ENCODE data around the gene N4BP2L2. TPM values are rescaled to one million over a fixed set of nuclear protein-coding genes. Genes with fewer than 3 reads are reported as not detected.

Gene N4BP2L2
- total RNA-seq (100 to 1,000 TPM; 160 to 232 (median 222) TPM), polyA plus RNA-seq (10 to 100 TPM; 22.0 to 39.6 (median 26.4) TPM)

DNA sequence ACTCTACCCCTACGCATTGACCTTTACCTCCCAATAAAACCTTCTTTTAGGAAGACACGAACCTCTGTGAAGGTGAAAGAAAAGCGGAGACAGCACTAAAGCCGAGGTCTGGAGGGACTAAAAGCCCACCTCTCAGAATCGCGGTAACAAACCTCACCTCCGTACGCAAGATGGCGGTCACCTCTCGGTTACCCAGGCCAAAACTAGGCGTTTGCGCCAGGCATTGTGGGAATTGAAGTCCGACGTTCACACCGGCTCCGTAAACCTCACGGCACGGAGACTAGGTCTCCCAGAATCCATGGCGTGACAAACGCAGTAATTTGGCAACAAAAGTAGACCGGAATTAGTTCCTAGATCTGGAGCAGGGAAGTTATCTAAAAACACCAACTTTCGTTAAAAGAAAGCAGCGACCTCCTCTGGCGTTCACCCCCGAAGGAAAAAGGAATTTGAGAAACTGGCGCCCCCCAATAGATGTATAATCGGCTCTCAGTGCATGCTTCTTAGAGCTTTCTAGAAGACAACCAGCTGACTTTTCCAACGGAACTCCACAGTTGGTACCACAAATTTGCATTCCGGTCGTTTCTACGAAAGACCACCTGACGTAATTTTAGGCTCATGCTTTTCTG lies at the start of gene N4BP2L2:
Gene N4BP2L2 (minus strand): TSS at position 175 of the 626 bp plus-strand sequence. CDS start 1,768 bp downstream, outside the sequence.
- H3K9me3 ChIP-seq = no peaks in the 10 kb centered on the region
- peak within 1 kb of the TSS; percentile 68 to 83 (median 76) for H3K4me3 ChIP-seq
- intact Hi-C loops (cut with DNase I) = loop anchor here (2.0 to 5.0 kb wide), 2 partner anchors 49 to 112 kb away; partner anchors contain the start of gene PDS5B
- H3K27ac ChIP-seq = peak within 1 kb of the TSS; percentile 90 to 94 (median 92)
- WGBS, 2 donors = 1% methylated on average over 32 of the region's 32 CpGs
- peaks cover 0 to 20% (median 1%) of the 10 kb centered on the region in 4 donors for H3K36me3 ChIP-seq
- peak; percentile 98 for DNase-seq
- H3K4me1 ChIP-seq = peaks cover 0 to 40% (median 39%) of the 10 kb centered on the region in 4 donors
- H3K27me3 ChIP-seq = no peaks in the 10 kb centered on the region
- TF ChIP-seq EP300 (IDR thresholded peaks at IDR 0.05) = peak in 1 of 4 donors; percentile 3
- peak; percentile 75 to 90 (median 80) for TF ChIP-seq POLR2AphosphoS5 (IDR thresholded peaks at IDR 0.05)
- TF ChIP-seq, protein P1, sequence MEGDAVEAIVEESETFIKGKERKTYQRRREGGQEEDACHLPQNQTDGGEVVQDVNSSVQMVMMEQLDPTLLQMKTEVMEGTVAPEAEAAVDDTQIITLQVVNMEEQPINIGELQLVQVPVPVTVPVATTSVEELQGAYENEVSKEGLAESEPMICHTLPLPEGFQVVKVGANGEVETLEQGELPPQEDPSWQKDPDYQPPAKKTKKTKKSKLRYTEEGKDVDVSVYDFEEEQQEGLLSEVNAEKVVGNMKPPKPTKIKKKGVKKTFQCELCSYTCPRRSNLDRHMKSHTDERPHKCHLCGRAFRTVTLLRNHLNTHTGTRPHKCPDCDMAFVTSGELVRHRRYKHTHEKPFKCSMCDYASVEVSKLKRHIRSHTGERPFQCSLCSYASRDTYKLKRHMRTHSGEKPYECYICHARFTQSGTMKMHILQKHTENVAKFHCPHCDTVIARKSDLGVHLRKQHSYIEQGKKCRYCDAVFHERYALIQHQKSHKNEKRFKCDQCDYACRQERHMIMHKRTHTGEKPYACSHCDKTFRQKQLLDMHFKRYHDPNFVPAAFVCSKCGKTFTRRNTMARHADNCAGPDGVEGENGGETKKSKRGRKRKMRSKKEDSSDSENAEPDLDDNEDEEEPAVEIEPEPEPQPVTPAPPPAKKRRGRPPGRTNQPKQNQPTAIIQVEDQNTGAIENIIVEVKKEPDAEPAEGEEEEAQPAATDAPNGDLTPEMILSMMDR (IDR thresholded peaks at IDR 0.05) = no peak
- TF ChIP-seq POLR2A (IDR thresholded peaks at IDR 0.05) = peak; percentile 3 to 26

- TF ChIP-seq POLR2AphosphoS5 (IDR thresholded peaks at IDR 0.05) = no peak
- TF ChIP-seq, protein P1 (IDR thresholded peaks at IDR 0.05) = no peak
- TF ChIP-seq POLR2A (IDR thresholded peaks at IDR 0.05) = no peak
- no peak for TF ChIP-seq EP300 (IDR thresholded peaks at IDR 0.05)
- H3K4me3 ChIP-seq = peak overlapping the region; percentile 61 to 87 (median 78)
- no peaks in the 10 kb centered on the region for H3K36me3 ChIP-seq
- H3K27me3 ChIP-seq = no peaks in the 10 kb centered on the region
- H3K27ac ChIP-seq = peak overlapping the region; percentile 90 to 99 (median 93)
- intact Hi-C loops (cut with DNase I) = loop anchor here (1.0 to 10.0 kb wide), 6 partner anchors 50 to 1137 kb away; partner anchors contain the start of genes KL, N4BP2L2 and STARD13
- peaks cover 0 to 51% (median 36%) of the 10 kb centered on the region in 4 donors for H3K4me1 ChIP-seq
- 1 to 3% methylated on average over 8 of the region's 8 CpGs for WGBS, 2 donors
- no peak for DNase-seq
- no peaks in the 10 kb centered on the region for H3K9me3 ChIP-seq
These were observed 49.2 kb upstream of the N4BP2L2 start for GRCh38 chr13:32587811-32588170.

- Histone ChIP-seq H3K36me3 (no peaks in the 10 kb centered on the region), H3K9me3 (no peaks in the 10 kb centered on the region), H3K27ac (peak overlapping the region; percentile 90 to 99 (median 93)), H3K4me1 (peaks cover 0 to 47% (median 33%) of the 10 kb centered on the region in 4 donors), H3K27me3 (no peaks in the 10 kb centered on the region), H3K4me3 (peak overlapping the region; percentile 61 to 87 (median 78))
- intact Hi-C loops (cut with DNase I) = loop anchor here (1.0 to 10.0 kb wide), 6 partner anchors 50 to 1137 kb away; partner anchors contain the start of genes KL, N4BP2L2 and STARD13
- peak; percentile 31 to 70 (median 50) for TF ChIP-seq POLR2AphosphoS5 (IDR thresholded peaks at IDR 0.05)
- TF ChIP-seq, protein P1 (IDR thresholded peaks at IDR 0.05) = no peak
- peak; percentile 89 for DNase-seq
- 0% methylated on average over 74 of the region's 74 CpGs for WGBS, 2 donors
These were observed 48.6 kb upstream of the N4BP2L2 start for GRCh38 chr13:32587011-32587810.

DNA sequence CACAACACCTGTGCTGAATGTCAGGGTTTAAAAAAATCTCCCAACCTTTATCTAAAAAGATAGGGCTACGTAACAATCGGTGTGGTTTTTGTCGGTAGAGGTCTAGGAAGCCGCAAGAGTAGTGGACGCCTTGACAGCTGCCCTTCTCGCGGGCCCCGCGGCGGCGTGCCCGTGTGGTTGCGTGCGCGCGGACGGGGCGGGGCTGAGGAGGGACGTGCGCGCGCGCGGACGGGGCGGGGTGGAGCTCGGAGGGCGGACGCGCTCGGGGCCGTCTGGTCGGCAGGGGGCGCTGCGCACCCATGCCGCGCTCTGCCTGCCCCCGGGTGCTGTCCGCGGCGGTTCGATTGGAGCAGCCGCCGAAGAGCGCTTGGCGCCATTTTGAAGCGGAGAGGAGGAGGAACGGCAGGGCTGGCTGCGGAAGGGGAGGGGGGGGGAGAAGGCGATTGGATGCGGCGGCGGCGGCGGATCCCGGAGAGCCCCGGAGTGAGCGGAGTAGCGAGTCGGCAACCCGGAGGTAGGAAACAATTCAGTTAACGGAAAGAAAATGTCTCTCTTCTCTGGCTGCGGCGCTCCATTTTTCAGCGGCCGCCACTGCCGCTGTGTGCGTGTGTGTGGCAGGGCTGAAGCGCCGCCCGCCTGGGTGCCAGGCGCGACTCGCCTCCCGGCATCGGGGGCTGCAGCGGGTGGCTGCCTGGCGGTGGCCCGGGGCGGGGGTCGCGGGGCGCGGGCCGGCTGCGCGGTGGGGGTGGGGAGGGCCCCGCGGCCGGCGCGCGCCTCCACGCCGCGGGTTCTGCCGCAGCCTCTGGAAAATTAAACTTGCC lies 47.7 kb upstream of the N4BP2L2 start, which contains the start of gene PDS5B:
Gene PDS5B (plus strand): TSS at position 373 of the 821 bp plus-strand sequence. CDS start 62,321 bp downstream, outside the sequence.
- Histone ChIP-seq H3K27ac (peak within 1 kb of the TSS; percentile 90 to 99 (median 93)), H3K9me3 (no peaks in the 10 kb centered on the region), H3K36me3 (no peaks in the 10 kb centered on the region), H3K27me3 (no peaks in the 10 kb centered on the region), H3K4me3 (peak within 1 kb of the TSS; percentile 72 to 87 (median 84)), H3K4me1 (peaks cover 0 to 39% (median 29%) of the 10 kb centered on the region in 4 donors)
- WGBS, 2 donors = 0 to 1% methylated on average over 97 of the region's 97 CpGs
- intact Hi-C loops (cut with DNase I) = loop anchor here (1.0 to 10.0 kb wide), 7 partner anchors 49 to 956 kb away; partner anchors contain the start of genes KL, N4BP2L2 and STARD13
- DNase-seq = peak; percentile 98
- TF ChIP-seq EP300 (IDR thresholded peaks at IDR 0.05) (no peak), POLR2A (IDR thresholded peaks at IDR 0.05) (peak; percentile 16 to 45), POLR2AphosphoS5 (IDR thresholded peaks at IDR 0.05) (peak; percentile 56 to 83 (median 74))
- TF ChIP-seq, protein P1 (IDR thresholded peaks at IDR 0.05) = peak; percentile 42 to 88 (median 51)
